ENCODE measurements around the gene INIP.

INIP gene

DNA sequence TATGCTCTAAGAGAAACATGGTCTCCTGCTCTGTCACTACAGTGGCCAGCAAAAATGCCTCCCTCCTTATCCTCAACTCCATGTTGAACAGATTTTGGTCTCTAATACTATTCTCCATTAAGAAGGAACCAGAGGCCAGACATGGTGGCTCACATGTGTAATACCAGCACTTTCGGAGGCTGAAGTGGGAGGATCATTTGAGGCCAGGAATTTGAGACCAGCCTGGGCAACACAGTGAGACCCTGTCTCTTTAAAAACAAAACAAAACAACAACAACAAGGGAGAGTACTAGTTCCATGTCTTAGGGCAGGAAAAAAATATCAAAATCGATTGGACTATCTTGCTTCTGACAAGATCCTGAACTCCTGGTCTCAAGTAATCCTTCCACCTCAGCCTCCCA lies 14.6 kb downstream of the INIP start:
- TF ChIP-seq, protein P1, sequence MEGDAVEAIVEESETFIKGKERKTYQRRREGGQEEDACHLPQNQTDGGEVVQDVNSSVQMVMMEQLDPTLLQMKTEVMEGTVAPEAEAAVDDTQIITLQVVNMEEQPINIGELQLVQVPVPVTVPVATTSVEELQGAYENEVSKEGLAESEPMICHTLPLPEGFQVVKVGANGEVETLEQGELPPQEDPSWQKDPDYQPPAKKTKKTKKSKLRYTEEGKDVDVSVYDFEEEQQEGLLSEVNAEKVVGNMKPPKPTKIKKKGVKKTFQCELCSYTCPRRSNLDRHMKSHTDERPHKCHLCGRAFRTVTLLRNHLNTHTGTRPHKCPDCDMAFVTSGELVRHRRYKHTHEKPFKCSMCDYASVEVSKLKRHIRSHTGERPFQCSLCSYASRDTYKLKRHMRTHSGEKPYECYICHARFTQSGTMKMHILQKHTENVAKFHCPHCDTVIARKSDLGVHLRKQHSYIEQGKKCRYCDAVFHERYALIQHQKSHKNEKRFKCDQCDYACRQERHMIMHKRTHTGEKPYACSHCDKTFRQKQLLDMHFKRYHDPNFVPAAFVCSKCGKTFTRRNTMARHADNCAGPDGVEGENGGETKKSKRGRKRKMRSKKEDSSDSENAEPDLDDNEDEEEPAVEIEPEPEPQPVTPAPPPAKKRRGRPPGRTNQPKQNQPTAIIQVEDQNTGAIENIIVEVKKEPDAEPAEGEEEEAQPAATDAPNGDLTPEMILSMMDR (IDR thresholded peaks at IDR 0.05; ENCODE audit: low read depth, low read length, missing control alignments), result no peak
- DNase-seq (ENCODE audit: extremely low read depth, low read depth), result no peak
- no peak overlapping the region for H3K4me3 ChIP-seq (replicated peaks; ENCODE audit: low read depth, low read length)

DNA sequence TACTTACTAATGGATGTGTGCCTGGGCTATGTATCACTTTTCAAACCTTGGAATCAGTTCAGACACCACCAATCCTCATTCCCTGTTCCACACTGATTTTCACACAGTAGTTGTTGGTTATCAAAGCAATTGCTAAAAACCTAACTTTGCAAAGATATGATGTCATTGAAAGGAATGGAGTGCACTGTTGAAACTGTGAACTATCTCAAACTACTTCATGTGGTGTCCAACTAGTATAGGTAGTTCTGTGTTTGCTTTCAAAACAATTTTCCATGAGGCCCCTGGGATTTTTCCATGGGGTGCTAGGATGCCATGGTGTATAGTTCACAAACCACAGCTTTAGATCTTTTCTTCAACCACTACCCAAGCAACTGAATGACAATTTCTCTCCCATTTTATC lies 17.8 kb downstream of the INIP start:
- TF ChIP-seq, protein P1 (IDR thresholded peaks at IDR 0.05; ENCODE audit: low read depth, low read length, missing control alignments), result no peak
- H3K4me3 ChIP-seq (replicated peaks; ENCODE audit: low read depth, low read length), result no peak overlapping the region
- no peak for DNase-seq (ENCODE audit: extremely low read depth, low read depth)

DNA sequence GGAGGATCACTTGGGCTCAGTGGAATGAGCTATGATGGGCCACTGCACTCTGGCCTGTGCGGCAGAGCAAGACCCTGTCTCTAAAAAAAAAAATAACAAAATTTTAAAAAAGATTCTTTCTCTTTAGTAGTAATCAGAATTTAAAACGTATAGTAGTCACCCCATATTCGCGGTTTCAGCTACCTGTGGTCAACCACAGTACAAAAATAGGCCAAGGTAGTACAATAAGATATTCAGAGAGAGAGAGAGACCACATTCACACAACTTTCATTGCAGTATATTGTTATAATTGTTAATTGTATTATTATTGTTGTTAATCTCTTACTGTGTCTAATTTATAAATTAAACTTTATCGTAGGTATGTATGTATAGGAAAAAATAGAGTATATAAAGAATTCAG lies 18.7 kb downstream of the INIP start:
- TF ChIP-seq, protein P1 (IDR thresholded peaks at IDR 0.05; ENCODE audit: low read depth, low read length, missing control alignments), result no peak
- DNase-seq (ENCODE audit: extremely low read depth, low read depth), result no peak
- H3K4me3 ChIP-seq (replicated peaks; ENCODE audit: low read depth, low read length), result no peak overlapping the region

DNA sequence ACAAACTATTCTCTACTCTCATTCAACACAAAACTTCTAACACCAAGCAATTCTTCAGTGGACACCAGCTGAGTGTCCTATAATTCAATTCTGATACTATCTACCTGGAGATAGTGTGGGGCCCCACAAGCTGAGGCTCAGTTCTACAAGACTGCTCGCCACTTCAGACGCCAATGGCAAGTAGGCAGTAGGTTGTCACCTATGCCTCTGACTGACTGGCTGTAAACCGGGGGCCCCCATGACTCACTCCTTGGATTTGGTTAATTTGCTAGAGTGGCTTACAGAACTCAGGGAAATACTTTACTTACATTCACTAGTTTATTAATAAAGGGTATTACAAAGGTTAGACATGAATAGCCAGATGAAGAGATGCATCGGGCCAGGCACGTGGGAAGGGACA lies 21.5 kb downstream of the INIP start:
- H3K4me3 ChIP-seq (replicated peaks; ENCODE audit: low read depth, low read length), result no peak overlapping the region
- DNase-seq (ENCODE audit: extremely low read depth, low read depth), result no peak
- TF ChIP-seq, protein P1 (IDR thresholded peaks at IDR 0.05; ENCODE audit: low read depth, low read length, missing control alignments), result no peak

DNA sequence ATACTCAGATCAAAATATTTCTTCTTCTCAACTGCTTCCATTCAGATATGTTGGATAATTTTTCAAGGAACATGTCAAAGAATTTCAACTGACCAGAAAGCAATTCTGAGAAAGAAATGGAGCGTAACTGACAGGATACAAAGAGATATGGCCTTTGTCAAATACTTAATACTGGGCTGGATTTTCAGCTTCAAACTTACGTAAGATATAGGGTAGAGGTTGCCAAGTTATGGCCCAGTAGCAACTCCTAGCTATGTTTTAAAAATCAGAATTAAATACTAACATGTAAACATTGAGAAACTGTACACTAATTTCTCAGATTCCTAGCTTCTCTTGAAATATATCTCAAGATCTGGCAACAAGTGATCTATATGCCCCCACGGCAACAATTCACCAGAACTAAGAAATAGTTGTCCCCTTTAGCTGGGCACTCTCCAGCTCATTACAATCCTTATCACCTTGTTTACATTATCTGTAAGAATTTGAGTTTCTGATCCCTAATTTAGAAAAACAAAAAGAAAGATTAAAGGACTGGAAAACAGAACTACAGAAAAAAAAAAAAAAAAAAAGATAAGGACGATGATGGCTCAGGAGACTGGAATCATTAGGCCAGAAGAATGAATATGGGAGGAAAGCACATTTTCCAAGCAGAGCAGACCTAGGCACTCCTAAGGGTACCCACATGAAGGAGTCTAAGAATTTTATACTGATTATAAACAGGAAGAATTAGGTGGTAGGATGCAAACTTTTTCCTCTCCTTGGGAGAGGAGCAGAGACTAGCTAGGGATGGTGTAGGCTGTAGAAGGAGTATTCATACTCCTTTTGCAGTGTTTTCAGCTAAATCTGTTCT lies 23.0 kb downstream of the INIP start:
- H3K4me3 ChIP-seq (replicated peaks; ENCODE audit: low read depth, low read length), result no peak overlapping the region
- TF ChIP-seq, protein P1 (IDR thresholded peaks at IDR 0.05; ENCODE audit: low read depth, low read length, missing control alignments), result no peak
- no peak for DNase-seq (ENCODE audit: extremely low read depth, low read depth)

DNA sequence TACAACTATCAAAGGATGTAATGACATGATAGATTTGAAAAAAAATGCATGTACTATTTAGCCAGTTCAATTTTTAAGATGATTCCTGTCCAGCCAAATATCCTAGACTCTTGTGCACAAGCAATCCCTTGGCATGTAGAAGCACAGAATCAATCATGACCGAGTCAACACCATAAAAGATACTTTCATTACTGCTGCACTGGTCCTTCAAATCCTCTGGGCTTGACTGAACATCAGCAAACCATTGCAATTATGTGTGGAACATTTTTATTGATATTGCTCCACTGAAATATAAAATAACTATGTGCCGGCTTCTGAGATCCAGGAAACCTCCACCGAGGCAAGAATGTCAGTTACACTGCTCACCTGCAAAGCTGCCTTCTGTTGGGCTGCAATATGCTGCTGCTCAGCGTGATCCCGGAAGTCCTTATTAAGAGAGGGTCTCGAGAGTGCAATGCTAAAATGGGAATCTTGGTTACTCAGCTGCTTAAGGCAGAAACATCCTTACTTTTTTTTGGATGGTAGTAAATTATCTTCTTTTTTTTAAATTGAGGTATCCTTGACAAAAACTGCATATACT lies 28.7 kb downstream of the INIP start:
- TF ChIP-seq, protein P1 (IDR thresholded peaks at IDR 0.05; ENCODE audit: low read depth, low read length, missing control alignments), result no peak

More for the DNA sequence above, 28.7 kb downstream of the INIP start:
- no peak for DNase-seq (ENCODE audit: extremely low read depth, low read depth)
- no peak overlapping the region for H3K4me3 ChIP-seq (replicated peaks; ENCODE audit: low read depth, low read length)
